ENCODE results near the gene HIPK4. TPM values are rescaled to one million over a fixed set of nuclear protein-coding genes. Genes with fewer than 3 reads are reported as not detected.

The HIPK4 gene
- total RNA-seq, 4 donors from 2014 or later = 0.13 to 0.88 (median 0.51) TPM

GRCh38 chr19:40341601-40342482 lies 48.1 kb downstream of the HIPK4 start:
- no peak overlapping the region for H3K4me3 ChIP-seq (ENCODE audit: low read depth, poor library complexity, severe bottlenecking)
- no peak for DNase-seq (ENCODE audit: low spot score in 2 of 2)
- intact Hi-C loops (cut with DNase I; ENCODE audit: low total_unique reads) = no loop called here
- TF ChIP-seq, protein P1, sequence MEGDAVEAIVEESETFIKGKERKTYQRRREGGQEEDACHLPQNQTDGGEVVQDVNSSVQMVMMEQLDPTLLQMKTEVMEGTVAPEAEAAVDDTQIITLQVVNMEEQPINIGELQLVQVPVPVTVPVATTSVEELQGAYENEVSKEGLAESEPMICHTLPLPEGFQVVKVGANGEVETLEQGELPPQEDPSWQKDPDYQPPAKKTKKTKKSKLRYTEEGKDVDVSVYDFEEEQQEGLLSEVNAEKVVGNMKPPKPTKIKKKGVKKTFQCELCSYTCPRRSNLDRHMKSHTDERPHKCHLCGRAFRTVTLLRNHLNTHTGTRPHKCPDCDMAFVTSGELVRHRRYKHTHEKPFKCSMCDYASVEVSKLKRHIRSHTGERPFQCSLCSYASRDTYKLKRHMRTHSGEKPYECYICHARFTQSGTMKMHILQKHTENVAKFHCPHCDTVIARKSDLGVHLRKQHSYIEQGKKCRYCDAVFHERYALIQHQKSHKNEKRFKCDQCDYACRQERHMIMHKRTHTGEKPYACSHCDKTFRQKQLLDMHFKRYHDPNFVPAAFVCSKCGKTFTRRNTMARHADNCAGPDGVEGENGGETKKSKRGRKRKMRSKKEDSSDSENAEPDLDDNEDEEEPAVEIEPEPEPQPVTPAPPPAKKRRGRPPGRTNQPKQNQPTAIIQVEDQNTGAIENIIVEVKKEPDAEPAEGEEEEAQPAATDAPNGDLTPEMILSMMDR (IDR thresholded peaks at IDR 0.05) = no peak
- no peak for TF ChIP-seq POLR2A (IDR thresholded peaks at IDR 0.05)
- 44 to 45% methylated on average over 9 of the region's 9 CpGs for WGBS, 2 donors

DNA sequence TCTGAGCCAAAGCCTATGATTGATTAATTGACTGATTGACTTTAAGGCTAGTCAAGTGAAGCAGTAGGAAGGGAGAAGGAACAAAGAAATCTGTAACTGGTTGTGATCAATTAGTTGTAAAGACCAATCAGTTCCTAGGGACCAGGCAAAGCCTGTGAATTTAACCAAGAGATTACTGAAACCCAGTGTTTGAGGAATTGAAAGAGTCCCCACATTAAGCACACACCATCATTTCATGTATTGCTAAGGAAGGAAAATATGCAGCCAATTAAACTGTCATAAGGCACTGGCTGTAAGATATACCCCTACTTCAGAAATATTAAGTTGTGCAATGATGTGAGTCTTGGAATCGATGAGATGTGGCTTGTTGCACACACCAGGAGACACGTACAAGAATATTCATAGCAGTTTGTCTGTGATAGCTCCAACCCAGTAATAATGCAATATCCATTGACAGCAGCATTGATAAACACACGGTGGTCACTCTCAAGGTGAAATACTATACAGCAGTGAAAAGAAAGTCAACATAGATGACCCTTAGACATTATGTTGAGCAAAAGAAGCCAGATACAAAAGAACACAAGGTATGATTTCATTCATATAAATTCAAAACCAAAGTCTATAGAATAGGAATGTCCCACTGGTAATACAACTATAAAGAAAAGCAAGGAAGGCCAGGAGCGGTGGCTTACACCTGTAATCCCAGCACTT lies 50.8 kb downstream of the HIPK4 start:
- WGBS, 2 donors = 92% methylated on average over 4 of the region's 4 CpGs
- TF ChIP-seq POLR2A (IDR thresholded peaks at IDR 0.05) = no peak
- TF ChIP-seq, protein P1 (IDR thresholded peaks at IDR 0.05) = no peak
- no peak overlapping the region for H3K4me3 ChIP-seq (ENCODE audit: low read depth, poor library complexity, severe bottlenecking)
- DNase-seq (ENCODE audit: low spot score in 2 of 2) = no peak
- intact Hi-C loops (cut with DNase I; ENCODE audit: low total_unique reads) = no loop called here

- H3K4me3 ChIP-seq (ENCODE audit: low read depth, poor library complexity, severe bottlenecking) = no peak overlapping the region
- 92% methylated on average over 5 of the region's 5 CpGs for WGBS, 2 donors
- no peak for TF ChIP-seq POLR2A (IDR thresholded peaks at IDR 0.05)
- TF ChIP-seq, protein P1 (IDR thresholded peaks at IDR 0.05) = no peak
- DNase-seq (ENCODE audit: low spot score in 2 of 2) = no peak
- intact Hi-C loops (cut with DNase I; ENCODE audit: low total_unique reads) = no loop called here
Measured at GRCh38 chr19:40337594-40337993, 52.4 kb downstream of the HIPK4 start.

DNA sequence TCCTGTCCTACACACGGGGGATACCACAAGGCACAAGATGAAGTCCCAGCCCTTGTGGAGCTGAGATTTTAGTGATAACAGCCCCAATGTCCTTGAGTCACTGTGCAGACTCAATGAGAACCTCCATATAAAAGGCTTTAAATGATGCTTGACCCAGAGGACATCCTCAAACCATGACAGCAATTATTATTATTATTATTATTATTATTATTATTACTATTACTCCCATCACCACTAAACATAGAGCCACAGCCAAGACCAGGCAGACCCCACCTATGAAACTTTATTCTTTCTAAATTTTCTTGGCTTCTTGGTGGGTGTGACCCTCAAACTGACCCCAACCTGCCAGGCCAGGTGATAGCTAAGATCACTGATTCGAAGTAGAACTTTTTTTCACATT lies 52.9 kb downstream of the HIPK4 start:
- no peak overlapping the region for H3K4me3 ChIP-seq (ENCODE audit: low read depth, poor library complexity, severe bottlenecking)
- no peak for DNase-seq (ENCODE audit: low spot score in 2 of 2)
- intact Hi-C loops (cut with DNase I; ENCODE audit: low total_unique reads) = no loop called here
- WGBS, 2 donors = 85 to 94% methylated on average over 2 of the region's 2 CpGs
- TF ChIP-seq POLR2A (IDR thresholded peaks at IDR 0.05) = no peak
- TF ChIP-seq, protein P1 (IDR thresholded peaks at IDR 0.05) = no peak

- DNase-seq (ENCODE audit: low spot score in 2 of 2) = no peak
- no peak overlapping the region for H3K4me3 ChIP-seq (ENCODE audit: low read depth, poor library complexity, severe bottlenecking)
- intact Hi-C loops (cut with DNase I; ENCODE audit: low total_unique reads) = no loop called here
- WGBS, 2 donors = 94 to 96% methylated on average over 2 of the region's 2 CpGs
- TF ChIP-seq POLR2A (IDR thresholded peaks at IDR 0.05) = no peak
- TF ChIP-seq, protein P1 (IDR thresholded peaks at IDR 0.05) = no peak
Measured at GRCh38 chr19:40336601-40336900, 53.4 kb downstream of the HIPK4 start.
